ENCODE measurements around the gene KCNAB1. TPM values are rescaled to one million over a fixed set of nuclear protein-coding genes. Genes with fewer than 3 reads are reported as not detected.

The KCNAB1 gene
- total RNA-seq, 1 experiment from 2014 or later, result 1.4 TPM

DNA sequence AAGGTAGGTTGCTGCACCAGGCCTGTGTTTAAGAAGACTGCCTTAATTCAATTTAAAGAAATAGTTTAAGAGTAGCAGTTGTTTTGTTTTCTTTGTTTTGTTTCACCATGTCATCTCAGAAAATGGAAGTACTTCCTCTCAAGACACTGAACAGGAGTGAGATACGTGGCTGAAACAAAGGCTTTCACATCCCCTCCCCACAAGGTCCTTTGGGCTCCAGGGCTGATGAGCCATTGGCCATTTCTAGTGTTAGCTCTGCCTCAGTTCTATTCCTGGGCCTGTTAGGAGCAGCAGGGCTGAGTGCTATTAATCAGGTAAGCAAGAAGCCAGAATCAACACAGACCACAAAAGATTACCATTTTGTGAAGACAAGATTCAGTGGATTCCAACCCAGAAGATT lies 132.8 kb downstream of the KCNAB1 start:
- ChIA-PET POLR2A (ENCODE audit: unreplicated experiment) (interaction anchor here (0.6 kb wide), 1 partner anchor 247 kb away, joined by 4 read pairs; no protein-coding TSS in a partner anchor), CTCF (no interaction called here)
- BruUV-seq (replicated peaks), result no TSS peak
- Histone ChIP-seq H3K79me2 (ENCODE audit: low read depth) (no peaks in the 10 kb centered on the region), H3K4me1 (replicated peaks; ENCODE audit: insufficient read depth) (no peaks in the 10 kb centered on the region), H3K4me2 (no peak overlapping the region), H3F3A (ENCODE audit: insufficient read depth, low read depth) (no peaks in the 10 kb centered on the region), H4K20me1 (ENCODE audit: insufficient read depth) (no peaks in the 10 kb centered on the region), H2AFZ (no peak overlapping the region), H3K9me2 (ENCODE audit: insufficient read depth) (no peaks in the 10 kb centered on the region), H3K27me3 (ENCODE audit: insufficient read depth, low read depth) (no peaks in the 10 kb centered on the region), H3K9me3 (ENCODE audit: insufficient read depth, low read depth) (no peaks in the 10 kb centered on the region), H3K36me3 (ENCODE audit: low read depth) (no peaks in the 10 kb centered on the region), H3K27ac (no peak overlapping the region), H3K4me3 (no peak overlapping the region)
- intact Hi-C loops (cut with micrococcal nuclease; ENCODE audit: unreplicated experiment), result no loop called here
- no peak for TF ChIP-seq EZH2 (IDR thresholded peaks at IDR 0.05; ENCODE audit: low read depth)
- TF ChIP-seq, protein P1, sequence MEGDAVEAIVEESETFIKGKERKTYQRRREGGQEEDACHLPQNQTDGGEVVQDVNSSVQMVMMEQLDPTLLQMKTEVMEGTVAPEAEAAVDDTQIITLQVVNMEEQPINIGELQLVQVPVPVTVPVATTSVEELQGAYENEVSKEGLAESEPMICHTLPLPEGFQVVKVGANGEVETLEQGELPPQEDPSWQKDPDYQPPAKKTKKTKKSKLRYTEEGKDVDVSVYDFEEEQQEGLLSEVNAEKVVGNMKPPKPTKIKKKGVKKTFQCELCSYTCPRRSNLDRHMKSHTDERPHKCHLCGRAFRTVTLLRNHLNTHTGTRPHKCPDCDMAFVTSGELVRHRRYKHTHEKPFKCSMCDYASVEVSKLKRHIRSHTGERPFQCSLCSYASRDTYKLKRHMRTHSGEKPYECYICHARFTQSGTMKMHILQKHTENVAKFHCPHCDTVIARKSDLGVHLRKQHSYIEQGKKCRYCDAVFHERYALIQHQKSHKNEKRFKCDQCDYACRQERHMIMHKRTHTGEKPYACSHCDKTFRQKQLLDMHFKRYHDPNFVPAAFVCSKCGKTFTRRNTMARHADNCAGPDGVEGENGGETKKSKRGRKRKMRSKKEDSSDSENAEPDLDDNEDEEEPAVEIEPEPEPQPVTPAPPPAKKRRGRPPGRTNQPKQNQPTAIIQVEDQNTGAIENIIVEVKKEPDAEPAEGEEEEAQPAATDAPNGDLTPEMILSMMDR (conservative IDR thresholded peaks at IDR 0.05), result no peak
- no peak for DNase-seq

DNA sequence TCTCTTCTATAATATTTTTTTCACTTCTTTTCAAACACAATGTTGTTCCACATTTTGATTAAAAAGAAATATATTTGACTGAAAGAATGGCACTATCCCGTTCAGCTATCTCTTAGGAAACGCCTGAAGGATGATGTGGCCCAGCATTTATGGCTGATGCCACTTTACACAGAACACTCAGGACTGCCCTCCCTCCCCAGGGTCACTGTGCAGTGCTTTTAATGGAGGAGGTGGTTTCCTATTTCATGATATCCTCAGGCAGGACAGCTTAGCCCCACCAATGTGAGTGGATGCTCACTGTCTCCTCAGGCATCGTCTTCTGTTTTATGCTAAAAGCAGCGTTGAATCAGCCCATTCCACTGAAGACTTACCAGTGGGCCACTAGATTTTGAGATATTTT lies 135.9 kb downstream of the KCNAB1 start:
- Histone ChIP-seq H3K9me3 (ENCODE audit: insufficient read depth, low read depth) (no peaks in the 10 kb centered on the region), H3F3A (ENCODE audit: insufficient read depth, low read depth) (no peaks in the 10 kb centered on the region), H3K27ac (no peak overlapping the region), H3K27me3 (ENCODE audit: insufficient read depth, low read depth) (no peaks in the 10 kb centered on the region), H3K4me3 (no peak overlapping the region), H3K79me2 (ENCODE audit: low read depth) (no peaks in the 10 kb centered on the region), H3K4me1 (replicated peaks; ENCODE audit: insufficient read depth) (no peaks in the 10 kb centered on the region), H3K36me3 (ENCODE audit: low read depth) (no peaks in the 10 kb centered on the region), H2AFZ (no peak overlapping the region), H4K20me1 (ENCODE audit: insufficient read depth) (no peaks in the 10 kb centered on the region), H3K4me2 (no peak overlapping the region), H3K9me2 (ENCODE audit: insufficient read depth) (no peaks in the 10 kb centered on the region)
- no peak for DNase-seq
- ChIA-PET CTCF (no interaction called here), POLR2A (ENCODE audit: unreplicated experiment) (no interaction called here)
- no peak for TF ChIP-seq EZH2 (IDR thresholded peaks at IDR 0.05; ENCODE audit: low read depth)
- TF ChIP-seq, protein P1 (conservative IDR thresholded peaks at IDR 0.05), result no peak
- intact Hi-C loops (cut with micrococcal nuclease; ENCODE audit: unreplicated experiment), result no loop called here
- BruUV-seq (replicated peaks), result no TSS peak

DNA sequence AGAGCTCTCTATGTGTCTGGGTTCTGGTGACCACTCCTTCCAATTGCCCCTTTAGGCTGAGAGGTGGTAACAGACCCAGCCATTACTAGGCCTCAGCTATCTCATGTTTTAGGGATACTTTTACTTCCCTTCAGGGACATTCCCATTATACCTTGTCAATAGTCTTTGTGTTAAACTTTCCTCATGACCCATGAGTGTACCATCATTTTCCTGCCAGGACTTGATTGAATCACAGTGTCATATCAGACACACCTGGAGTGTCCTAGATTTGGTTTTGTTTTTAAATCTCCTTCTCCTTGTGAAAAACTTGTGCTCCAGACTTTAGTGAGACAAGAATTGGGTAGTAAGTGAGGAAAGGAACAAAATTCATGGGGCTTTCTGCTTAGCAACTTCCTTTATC lies 136.6 kb downstream of the KCNAB1 start:
- BruUV-seq (replicated peaks), result no TSS peak
- H3K36me3 ChIP-seq (ENCODE audit: low read depth), result no peaks in the 10 kb centered on the region
- intact Hi-C loops (cut with micrococcal nuclease; ENCODE audit: unreplicated experiment), result no loop called here
- no peak overlapping the region for H3K4me3 ChIP-seq
- H3K27ac ChIP-seq, result no peak overlapping the region
- ChIA-PET CTCF (no interaction called here), POLR2A (ENCODE audit: unreplicated experiment) (no interaction called here)
- no peaks in the 10 kb centered on the region for H3K9me3 ChIP-seq (ENCODE audit: insufficient read depth, low read depth)
- H2AFZ ChIP-seq, result no peak overlapping the region
- no peaks in the 10 kb centered on the region for H3K79me2 ChIP-seq (ENCODE audit: low read depth)
- no peaks in the 10 kb centered on the region for H3K4me1 ChIP-seq (replicated peaks; ENCODE audit: insufficient read depth)
- no peaks in the 10 kb centered on the region for H3K9me2 ChIP-seq (ENCODE audit: insufficient read depth)
- TF ChIP-seq, protein P1 (conservative IDR thresholded peaks at IDR 0.05), result no peak
- no peak for TF ChIP-seq EZH2 (IDR thresholded peaks at IDR 0.05; ENCODE audit: low read depth)
- no peaks in the 10 kb centered on the region for H3K27me3 ChIP-seq (ENCODE audit: insufficient read depth, low read depth)
- no peaks in the 10 kb centered on the region for H4K20me1 ChIP-seq (ENCODE audit: insufficient read depth)
- H3K4me2 ChIP-seq, result no peak overlapping the region
- DNase-seq, result no peak
- H3F3A ChIP-seq (ENCODE audit: insufficient read depth, low read depth), result no peaks in the 10 kb centered on the region

All from PC-9 (cell line).